ENCODE measurements around the gene ADD2. TPM values are rescaled to one million over a fixed set of nuclear protein-coding genes. Genes with fewer than 3 reads are reported as not detected.

The ADD2 gene
- total and polyA plus RNA-seq, 3 donors from 2014 or later, result 5.1 to 6.1 (median 5.8) TPM

- DNase-seq, result no peak
- 81 to 85% methylated on average over 2 of the region's 2 CpGs for WGBS, 2 donors
Measured at GRCh38 chr2:70718241-70718640, 49.8 kb downstream of the ADD2 start.

GRCh38 chr2:70717431-70718038, 50.5 kb downstream of the ADD2 start:
- TF ChIP-seq CTCF (IDR thresholded peaks at IDR 0.05), result no peak
- TF ChIP-seq POLR2A (IDR thresholded peaks at IDR 0.05), result no peak
- 71 to 74% methylated on average over 6 to 7 of the region's 7 CpGs for WGBS, 2 donors
- intact Hi-C loops (cut with DNase I; ENCODE audit: low total_unique reads), result no loop called here
- DNase-seq, result no peak
- no peaks in the 10 kb centered on the region for H3K9me3 ChIP-seq
- H3K27ac ChIP-seq, result no peak overlapping the region
- H3K27me3 ChIP-seq, result no peaks in the 10 kb centered on the region
- no peaks in the 10 kb centered on the region for H3K4me1 ChIP-seq
- no peaks in the 10 kb centered on the region for H3K36me3 ChIP-seq (ENCODE audit: low read depth, missing control alignments)
- no peak overlapping the region for H3K4me3 ChIP-seq

More at GRCh38 chr2:70718241-70718640, 49.8 kb downstream of the ADD2 start:
- TF ChIP-seq POLR2A (IDR thresholded peaks at IDR 0.05), result no peak
- TF ChIP-seq CTCF (IDR thresholded peaks at IDR 0.05), result no peak
- Histone ChIP-seq H3K27me3 (no peaks in the 10 kb centered on the region), H3K4me3 (no peak overlapping the region), H3K4me1 (no peaks in the 10 kb centered on the region), H3K9me3 (no peaks in the 10 kb centered on the region), H3K27ac (no peak overlapping the region), H3K36me3 (ENCODE audit: low read depth, missing control alignments) (no peaks in the 10 kb centered on the region)
- intact Hi-C loops (cut with DNase I; ENCODE audit: low total_unique reads), result no loop called here

GRCh38 chr2:70716951-70717350, 51.0 kb downstream of the ADD2 start:
- no peak overlapping the region for H3K27ac ChIP-seq
- no peak for DNase-seq
- no peaks in the 10 kb centered on the region for H3K36me3 ChIP-seq (ENCODE audit: low read depth, missing control alignments)
- no peaks in the 10 kb centered on the region for H3K4me1 ChIP-seq
- no peaks in the 10 kb centered on the region for H3K9me3 ChIP-seq
- H3K27me3 ChIP-seq, result no peaks in the 10 kb centered on the region
- intact Hi-C loops (cut with DNase I; ENCODE audit: low total_unique reads), result no loop called here
- TF ChIP-seq POLR2A (IDR thresholded peaks at IDR 0.05), result no peak
- TF ChIP-seq CTCF (IDR thresholded peaks at IDR 0.05), result no peak
- H3K4me3 ChIP-seq, result no peak overlapping the region
- WGBS, 2 donors, result 89 to 90% methylated on average over 3 of the region's 3 CpGs

GRCh38 chr2:70716131-70716743, 51.8 kb downstream of the ADD2 start:
- H3K4me3 ChIP-seq, result no peak overlapping the region
- DNase-seq, result no peak
- no peaks in the 10 kb centered on the region for H3K9me3 ChIP-seq
- no peaks in the 10 kb centered on the region for H3K36me3 ChIP-seq (ENCODE audit: low read depth, missing control alignments)
- no peaks in the 10 kb centered on the region for H3K27me3 ChIP-seq
- H3K27ac ChIP-seq, result no peak overlapping the region
- intact Hi-C loops (cut with DNase I; ENCODE audit: low total_unique reads), result no loop called here
- TF ChIP-seq POLR2A (IDR thresholded peaks at IDR 0.05), result no peak
- TF ChIP-seq CTCF (IDR thresholded peaks at IDR 0.05), result no peak
- 73 to 85% methylated on average over 7 of the region's 7 CpGs for WGBS, 2 donors
- no peaks in the 10 kb centered on the region for H3K4me1 ChIP-seq
